Measurements from ENCODE around the gene TMEM258. TPM values are rescaled to one million over a fixed set of nuclear protein-coding genes. Genes with fewer than 3 reads are reported as not detected.

Gene TMEM258
- total RNA-seq, result 10 to 100 TPM; 35.4 to 55.4 (median 35.7) TPM

DNA sequence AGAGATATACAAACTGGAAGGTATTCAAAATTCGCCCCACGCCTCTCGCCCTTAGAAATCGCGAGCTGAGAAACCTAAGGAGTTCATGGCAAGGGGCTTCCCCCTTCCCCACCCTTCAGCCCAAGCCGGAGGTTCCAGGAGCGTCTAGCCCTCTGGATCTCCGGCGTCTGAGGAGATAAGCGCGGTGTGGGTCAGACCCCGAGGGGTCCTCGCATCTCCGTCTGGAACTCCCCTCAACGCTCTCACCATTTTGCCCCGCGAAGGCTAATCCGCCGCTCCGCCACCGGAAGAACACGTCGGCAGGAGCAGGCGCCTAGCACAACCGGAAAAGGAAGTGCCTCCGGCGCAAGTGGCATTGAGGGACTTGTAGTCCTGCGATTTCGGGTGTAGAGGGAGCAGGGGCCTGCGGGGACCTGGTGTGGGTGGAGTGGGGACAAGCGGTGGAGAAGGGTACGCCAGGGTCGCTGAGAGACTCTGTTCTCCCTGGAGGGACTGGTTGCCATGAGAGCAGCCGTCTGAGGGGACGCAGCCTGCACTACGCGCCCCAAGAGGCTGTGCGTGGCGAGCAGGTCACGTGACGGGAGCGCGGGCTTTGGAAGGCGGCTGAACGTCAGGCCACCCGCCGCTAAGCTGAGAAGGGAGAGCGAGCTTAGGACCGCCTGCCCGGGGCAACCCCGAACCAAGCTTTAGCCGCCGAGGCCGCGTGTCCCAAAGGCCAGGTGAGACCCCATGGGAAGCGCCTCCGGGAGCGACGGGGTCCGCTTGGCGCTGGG, at the start of gene TMEM258, which contains the start of gene FEN1:
TMEM258 (minus strand) TSS at position 290 of the 773 bp plus-strand sequence; CDS start at position 249, 41 bp downstream.
FEN1 (plus strand) TSS at position 602 of the 773 bp plus-strand sequence. CDS start 2,451 bp downstream, outside the sequence.
- peak; percentile 90 to 92 for DNase-seq (ENCODE audit: low spot score in 2 of 2)
- Histone ChIP-seq H3K9me3 (no peaks in the 10 kb centered on the region), H3K4me1 (no peaks in the 10 kb centered on the region), H3K27me3 (no peaks in the 10 kb centered on the region), H3K27ac (peak within 1 kb of the TSS; percentile 94 to 97), H3K4me3 (peak within 1 kb of the TSS; percentile 74 to 89 (median 79)), H3K36me3 (no peaks in the 10 kb centered on the region)
- intact Hi-C loops (cut with DNase I; ENCODE audit: low total_unique reads), result loop anchor here (10.0 kb wide), 1 partner anchor 292 kb away; no protein-coding TSS in a partner anchor
- TF ChIP-seq POLR2AphosphoS5 (IDR thresholded peaks at IDR 0.05) (peak; percentile 81 to 99 (median 92)), POLR2A (IDR thresholded peaks at IDR 0.05) (peak; percentile 80)
- TF ChIP-seq, protein P1, sequence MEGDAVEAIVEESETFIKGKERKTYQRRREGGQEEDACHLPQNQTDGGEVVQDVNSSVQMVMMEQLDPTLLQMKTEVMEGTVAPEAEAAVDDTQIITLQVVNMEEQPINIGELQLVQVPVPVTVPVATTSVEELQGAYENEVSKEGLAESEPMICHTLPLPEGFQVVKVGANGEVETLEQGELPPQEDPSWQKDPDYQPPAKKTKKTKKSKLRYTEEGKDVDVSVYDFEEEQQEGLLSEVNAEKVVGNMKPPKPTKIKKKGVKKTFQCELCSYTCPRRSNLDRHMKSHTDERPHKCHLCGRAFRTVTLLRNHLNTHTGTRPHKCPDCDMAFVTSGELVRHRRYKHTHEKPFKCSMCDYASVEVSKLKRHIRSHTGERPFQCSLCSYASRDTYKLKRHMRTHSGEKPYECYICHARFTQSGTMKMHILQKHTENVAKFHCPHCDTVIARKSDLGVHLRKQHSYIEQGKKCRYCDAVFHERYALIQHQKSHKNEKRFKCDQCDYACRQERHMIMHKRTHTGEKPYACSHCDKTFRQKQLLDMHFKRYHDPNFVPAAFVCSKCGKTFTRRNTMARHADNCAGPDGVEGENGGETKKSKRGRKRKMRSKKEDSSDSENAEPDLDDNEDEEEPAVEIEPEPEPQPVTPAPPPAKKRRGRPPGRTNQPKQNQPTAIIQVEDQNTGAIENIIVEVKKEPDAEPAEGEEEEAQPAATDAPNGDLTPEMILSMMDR (IDR thresholded peaks at IDR 0.05), result peak; percentile 5 to 48 (median 21)

DNA sequence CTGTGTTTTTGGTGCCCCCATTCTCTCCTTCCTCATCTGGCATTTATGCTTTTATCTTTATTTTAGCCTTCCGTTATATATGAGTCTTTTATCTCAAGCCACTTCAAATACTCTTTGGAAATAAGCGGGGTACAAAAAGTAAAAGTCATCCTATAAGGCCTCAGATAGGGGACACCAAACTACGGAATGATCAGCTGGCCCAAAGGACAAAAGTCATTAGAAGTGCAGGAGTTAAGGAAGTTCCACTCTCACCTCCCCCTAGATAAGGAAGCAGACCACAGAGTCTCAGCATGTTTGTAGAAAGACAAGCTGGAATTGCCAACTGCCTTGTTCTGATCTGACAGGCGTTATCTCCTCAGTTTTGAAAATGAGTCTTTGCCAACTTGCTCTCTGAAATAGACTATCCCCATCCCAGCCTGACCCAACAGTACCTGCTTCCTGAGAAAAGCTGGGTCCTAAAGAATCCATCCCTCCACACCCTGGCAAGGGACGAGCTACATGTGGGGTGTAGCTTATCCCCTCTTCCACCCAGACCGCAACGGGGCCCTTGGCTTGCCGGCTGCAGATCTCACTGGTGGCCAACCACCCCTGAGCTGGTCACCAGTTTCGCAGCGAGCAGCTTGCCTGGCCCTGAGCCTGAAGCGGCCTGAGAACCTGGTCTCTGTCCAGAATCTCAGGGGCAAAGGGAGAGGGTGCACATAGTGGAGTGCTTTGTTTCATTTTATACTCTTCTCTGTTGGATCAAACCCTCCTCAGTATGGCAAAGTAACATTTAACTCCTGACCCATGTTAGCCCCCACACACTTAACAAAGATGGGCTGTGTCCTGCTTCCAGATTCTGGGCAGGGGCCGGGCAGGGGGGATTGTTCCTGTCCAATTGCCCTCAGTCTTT, 49.5 kb upstream of the TMEM258 start:
- no peak overlapping the region for H3K4me3 ChIP-seq
- H3K9me3 ChIP-seq, result no peaks in the 10 kb centered on the region
- intact Hi-C loops (cut with DNase I; ENCODE audit: low total_unique reads), result no loop called here
- H3K4me1 ChIP-seq, result no peaks in the 10 kb centered on the region
- H3K27ac ChIP-seq, result no peak overlapping the region
- TF ChIP-seq POLR2A (IDR thresholded peaks at IDR 0.05) (no peak), POLR2AphosphoS5 (IDR thresholded peaks at IDR 0.05) (no peak)
- TF ChIP-seq, protein P1 (IDR thresholded peaks at IDR 0.05), result no peak
- no peaks in the 10 kb centered on the region for H3K27me3 ChIP-seq
- no peak for DNase-seq (ENCODE audit: low spot score in 2 of 2)
- no peaks in the 10 kb centered on the region for H3K36me3 ChIP-seq

DNA sequence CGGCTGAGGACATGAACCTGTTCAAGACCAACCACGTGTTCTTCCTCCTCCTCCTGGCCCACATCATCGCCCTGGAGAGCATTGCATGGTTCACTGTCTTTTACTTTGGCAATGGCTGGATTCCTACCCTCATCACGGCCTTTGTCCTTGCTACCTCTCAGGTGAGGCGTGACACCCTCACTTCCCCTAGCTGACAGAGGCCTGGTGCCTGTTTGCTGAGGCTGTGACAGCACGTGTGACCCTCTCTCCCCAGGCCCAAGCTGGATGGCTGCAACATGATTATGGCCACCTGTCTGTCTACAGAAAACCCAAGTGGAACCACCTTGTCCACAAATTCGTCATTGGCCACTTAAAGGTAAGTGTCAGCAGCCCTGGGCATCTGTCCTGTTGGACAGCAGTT, 48.0 kb upstream of the TMEM258 start:
- intact Hi-C loops (cut with DNase I; ENCODE audit: low total_unique reads), result no loop called here
- Histone ChIP-seq H3K36me3 (no peaks in the 10 kb centered on the region), H3K9me3 (no peaks in the 10 kb centered on the region), H3K4me1 (no peaks in the 10 kb centered on the region), H3K4me3 (no peak overlapping the region), H3K27me3 (no peaks in the 10 kb centered on the region), H3K27ac (no peak overlapping the region)
- TF ChIP-seq, protein P1 (IDR thresholded peaks at IDR 0.05), result no peak
- DNase-seq (ENCODE audit: low spot score in 2 of 2), result no peak

DNA sequence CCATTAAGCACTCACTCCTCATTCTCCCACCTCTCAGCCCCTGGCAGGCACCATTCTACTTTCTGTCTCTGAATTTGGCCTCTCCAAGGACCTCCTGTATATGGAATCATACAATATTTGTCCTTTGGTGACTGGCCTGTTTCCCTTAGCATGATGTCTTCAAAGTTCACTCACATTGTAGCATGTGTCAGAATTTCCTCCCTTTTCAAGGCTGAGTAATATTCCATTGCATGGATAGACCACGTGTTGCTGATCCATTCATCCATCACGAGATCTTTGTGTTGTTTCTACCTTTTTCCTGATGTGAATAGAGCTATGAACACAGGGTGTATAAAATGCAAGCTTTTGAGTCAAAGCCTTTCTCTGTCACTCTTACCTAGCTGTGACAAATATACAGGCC, 47.3 kb upstream of the TMEM258 start:
- TF ChIP-seq POLR2AphosphoS5 (IDR thresholded peaks at IDR 0.05) (no peak), POLR2A (IDR thresholded peaks at IDR 0.05) (no peak)
- TF ChIP-seq, protein P1 (IDR thresholded peaks at IDR 0.05), result no peak
- Histone ChIP-seq H3K9me3 (no peaks in the 10 kb centered on the region), H3K36me3 (no peaks in the 10 kb centered on the region), H3K27me3 (no peaks in the 10 kb centered on the region), H3K4me3 (no peak overlapping the region), H3K27ac (no peak overlapping the region), H3K4me1 (no peaks in the 10 kb centered on the region)
- intact Hi-C loops (cut with DNase I; ENCODE audit: low total_unique reads), result no loop called here
- no peak for DNase-seq (ENCODE audit: low spot score in 2 of 2)
